KMS-11 (cell line): ENCODE measurements around the gene ELFN2.

ENCODE experiments used
- H2AFZ ChIP-seq: fragments of 200-600 bp; sonication (generic); 2 replicates; pipeline ENCODE4 v1.6.1; 2016; ENCODE audit warnings: antibody characterized with exemption, mixed run types, low read depth
- H3K27ac ChIP-seq: fragments of 200-600 bp; sonication (generic); 2 replicates; pipeline ENCODE4 v1.6.1; 2016; ENCODE audit warnings: mild to moderate bottlenecking, mixed run types
- H3K27me3 ChIP-seq: fragments of 200-600 bp; sonication (generic); 2 replicates; pipeline ENCODE4 v1.6.1; 2017; ENCODE audit warnings: mild to moderate bottlenecking, low read depth, mixed run types, moderate library complexity; ENCODE audit not compliant: insufficient read depth
- H3K36me3 ChIP-seq: fragments of 200-600 bp; sonication (generic); 2 replicates; pipeline ENCODE4 v1.6.1; 2017; ENCODE audit warnings: mild to moderate bottlenecking, mixed run types; ENCODE audit not compliant: insufficient read depth
- H3K4me1 ChIP-seq: fragments of 200-600 bp; sonication (generic); 2 replicates; pipeline ENCODE4 v1.6.1; 2016; ENCODE audit warnings: mild to moderate bottlenecking, low read depth, mixed run types; ENCODE audit not compliant: poor library complexity, severe bottlenecking
- H3K4me2 ChIP-seq: fragments of 200-600 bp; sonication (generic); 2 replicates; pipeline ENCODE4 v1.7.0; 2016; ENCODE audit warnings: mild to moderate bottlenecking, mixed run types
- H3K4me3 ChIP-seq: fragments of 200-600 bp; sonication (generic); IDR thresholded peaks from 2 replicates; pipeline ENCODE4 v1.6.1; 2017; ENCODE audit warnings: low read depth, low read length, mixed read lengths; ENCODE audit not compliant: insufficient read depth
- H3K79me2 ChIP-seq: fragments of 200-600 bp; sonication (generic); 2 replicates; pipeline ENCODE4 v1.6.1; 2016; ENCODE audit warnings: low read depth, mixed run types; ENCODE audit not compliant: insufficient read depth
- H3K9ac ChIP-seq: fragments of 200-600 bp; sonication (generic); 2 replicates; pipeline ENCODE4 v1.6.1; 2016; ENCODE audit warnings: mild to moderate bottlenecking, mixed run types
- H4K20me1 ChIP-seq: fragments of 200-600 bp; sonication (generic); 2 replicates; pipeline ENCODE4 v1.6.1; 2016; ENCODE audit warnings: mild to moderate bottlenecking, mixed run types; ENCODE audit not compliant: insufficient read depth
- CTCF ChIP-seq: fragments of 200-600 bp; sonication (generic); conservative IDR thresholded peaks from 2 replicates; pipeline ENCODE4 v1.6.1; 2017; ENCODE audit warnings: low read depth, mild to moderate bottlenecking, antibody characterized with exemption, low read length, moderate library complexity, mixed read lengths

ELFN2 gene

GRCh38 chr22:37416827-37417226 is 10.5 kb downstream of the ELFN2 start:
- Histone ChIP-seq H3K27ac (no peak overlapping the region), H3K9ac (no peak overlapping the region), H2AFZ (no peak overlapping the region), H3K27me3 (peaks cover 11% of the 10 kb centered on the region; the same call in 1 of the 2 replicates), H3K4me2 (no peak overlapping the region), H4K20me1 (no peaks in the 10 kb centered on the region), H3K4me3 (no peak overlapping the region), H3K4me1 (no peaks in the 10 kb centered on the region), H3K79me2 (no peaks in the 10 kb centered on the region), H3K36me3 (no peaks in the 10 kb centered on the region)
- TF ChIP-seq CTCF = no peak

- no peaks in the 10 kb centered on the region for H4K20me1 ChIP-seq
- TF ChIP-seq CTCF = no peak
- H2AFZ ChIP-seq = no peak overlapping the region
- H3K4me1 ChIP-seq = no peaks in the 10 kb centered on the region
- no peak overlapping the region for H3K9ac ChIP-seq
- no peaks in the 10 kb centered on the region for H3K79me2 ChIP-seq
- H3K27ac ChIP-seq = no peak overlapping the region
- H3K4me2 ChIP-seq = no peak overlapping the region
- no peaks in the 10 kb centered on the region for H3K36me3 ChIP-seq
- peaks cover 11% of the 10 kb centered on the region; the same call in 1 of the 2 replicates for H3K27me3 ChIP-seq
- no peak overlapping the region for H3K4me3 ChIP-seq
Measured at GRCh38 chr22:37416389-37416788, 10.9 kb downstream of the ELFN2 start.

GRCh38 chr22:37415210-37415609 is 12.1 kb downstream of the ELFN2 start:
- TF ChIP-seq CTCF = no peak
- Histone ChIP-seq H2AFZ (no peak overlapping the region), H3K27me3 (peaks cover 20% of the 10 kb centered on the region; the same call in 1 of the 2 replicates), H3K36me3 (no peaks in the 10 kb centered on the region), H4K20me1 (no peaks in the 10 kb centered on the region), H3K4me3 (no peak overlapping the region), H3K27ac (no peak overlapping the region), H3K79me2 (no peaks in the 10 kb centered on the region), H3K4me2 (no peak overlapping the region), H3K4me1 (no peaks in the 10 kb centered on the region), H3K9ac (no peak overlapping the region)

GRCh38 chr22:37414288-37414687 is 13.0 kb downstream of the ELFN2 start:
- Histone ChIP-seq H3K4me1 (no peaks in the 10 kb centered on the region), H3K79me2 (no peaks in the 10 kb centered on the region), H3K4me3 (no peak overlapping the region), H3K9ac (no peak overlapping the region), H3K4me2 (no peak overlapping the region), H3K27me3 (peaks cover 28% of the 10 kb centered on the region; the same call in 1 of the 2 replicates), H3K36me3 (no peaks in the 10 kb centered on the region), H4K20me1 (no peaks in the 10 kb centered on the region), H3K27ac (no peak overlapping the region), H2AFZ (no peak overlapping the region)
- no peak for TF ChIP-seq CTCF
